ENCODE data around the gene SLC6A18.
"Not testable (repeated sequence)": the region's sequence is repeated elsewhere in the genome, so short reads cannot be mapped to it uniquely, and the experiment has no call there.

Gene SLC6A18

DNA sequence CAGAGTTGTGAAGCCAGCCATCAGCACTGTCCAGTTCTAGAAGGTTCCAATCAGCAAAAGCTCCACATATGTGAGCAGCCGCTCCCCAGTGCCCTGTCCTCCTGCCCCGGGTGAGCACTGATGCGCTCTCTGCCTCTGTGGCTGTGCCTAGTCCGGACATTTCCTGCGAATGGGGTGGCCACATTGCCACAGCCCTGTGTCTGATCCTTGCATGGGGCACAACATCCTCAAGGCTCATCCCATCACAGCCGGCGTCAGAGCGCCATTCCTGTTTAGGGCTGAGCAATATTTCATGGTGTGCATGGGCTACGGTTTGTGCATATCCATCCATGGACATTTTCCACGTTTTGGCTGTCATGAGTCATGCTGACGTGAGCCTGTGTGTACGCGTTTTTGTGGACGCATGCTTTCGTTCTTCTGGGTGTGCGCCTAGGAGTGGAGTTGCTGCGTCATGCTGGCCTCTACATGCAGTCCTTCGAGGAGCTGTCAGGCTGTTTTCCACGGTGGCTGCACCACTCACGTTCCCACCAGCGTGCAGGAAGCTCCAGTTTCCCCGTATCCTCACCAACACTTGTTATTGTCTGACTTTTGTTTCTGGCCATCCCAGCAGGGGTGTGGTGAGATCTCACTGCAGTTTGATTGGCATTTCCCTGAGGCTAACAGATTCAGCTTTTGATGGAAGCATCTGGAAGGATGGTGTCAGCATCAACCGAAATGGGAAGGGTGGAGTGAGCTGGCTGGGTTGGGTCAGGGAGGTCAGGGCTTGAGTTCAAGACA lies 9.7 kb upstream of the SLC6A18 start:
- DNase-seq (ENCODE audit: low spot score), result no peak

GRCh38 chr5:1216211-1216917 lies 8.8 kb upstream of the SLC6A18 start:
- no peak for DNase-seq (ENCODE audit: low spot score)

DNA sequence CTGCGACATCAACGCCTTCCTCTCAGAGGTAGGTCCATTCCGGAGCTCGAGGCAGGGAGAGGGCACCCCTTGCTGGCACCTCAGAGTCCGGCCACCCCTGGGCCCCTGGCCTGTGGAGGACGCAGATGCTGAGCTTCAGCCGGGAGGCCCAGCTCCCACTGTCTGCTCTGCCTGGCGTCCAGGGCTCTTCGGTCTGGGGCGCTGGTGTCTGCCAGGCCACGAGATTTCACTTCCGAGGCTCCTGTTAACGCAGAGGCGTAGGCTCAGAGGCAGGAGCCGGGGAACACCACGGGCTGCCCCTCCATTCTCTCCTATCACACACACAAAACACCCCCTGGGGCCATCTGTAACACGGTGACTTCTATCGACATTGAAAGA lies 8.3 kb upstream of the SLC6A18 start:
- no peak for DNase-seq (ENCODE audit: low spot score)

DNA sequence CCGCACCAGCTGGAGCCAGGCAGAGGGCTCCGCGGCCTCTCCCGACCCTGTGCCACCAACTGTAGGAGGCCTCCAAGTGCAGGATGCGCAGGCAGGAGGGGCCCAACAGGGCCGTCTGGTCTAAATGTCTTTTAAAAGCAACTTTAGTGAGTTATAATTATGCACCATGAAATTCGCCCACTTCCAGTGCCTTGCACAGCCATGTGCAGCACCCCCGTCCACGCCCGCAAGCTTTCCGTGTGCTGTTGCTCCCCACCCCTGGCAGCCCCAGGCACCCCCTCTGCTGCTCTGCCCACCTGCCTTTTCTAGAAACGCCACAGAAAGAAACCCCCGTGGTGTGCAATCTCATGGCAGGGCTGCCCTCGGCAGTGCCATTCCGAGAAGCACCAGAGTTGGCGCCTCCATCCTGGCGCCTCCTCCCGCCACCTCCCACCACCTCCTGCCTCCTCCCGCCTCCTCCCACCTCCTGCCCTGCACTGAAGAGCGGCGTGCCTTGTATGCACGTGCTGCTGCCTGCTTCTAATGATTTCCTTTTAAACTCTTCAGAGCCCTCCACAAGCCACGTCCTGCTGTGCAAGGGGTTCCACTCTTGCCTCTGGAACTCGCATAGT lies 7.5 kb upstream of the SLC6A18 start:
- DNase-seq (ENCODE audit: low spot score), result no peak

DNA sequence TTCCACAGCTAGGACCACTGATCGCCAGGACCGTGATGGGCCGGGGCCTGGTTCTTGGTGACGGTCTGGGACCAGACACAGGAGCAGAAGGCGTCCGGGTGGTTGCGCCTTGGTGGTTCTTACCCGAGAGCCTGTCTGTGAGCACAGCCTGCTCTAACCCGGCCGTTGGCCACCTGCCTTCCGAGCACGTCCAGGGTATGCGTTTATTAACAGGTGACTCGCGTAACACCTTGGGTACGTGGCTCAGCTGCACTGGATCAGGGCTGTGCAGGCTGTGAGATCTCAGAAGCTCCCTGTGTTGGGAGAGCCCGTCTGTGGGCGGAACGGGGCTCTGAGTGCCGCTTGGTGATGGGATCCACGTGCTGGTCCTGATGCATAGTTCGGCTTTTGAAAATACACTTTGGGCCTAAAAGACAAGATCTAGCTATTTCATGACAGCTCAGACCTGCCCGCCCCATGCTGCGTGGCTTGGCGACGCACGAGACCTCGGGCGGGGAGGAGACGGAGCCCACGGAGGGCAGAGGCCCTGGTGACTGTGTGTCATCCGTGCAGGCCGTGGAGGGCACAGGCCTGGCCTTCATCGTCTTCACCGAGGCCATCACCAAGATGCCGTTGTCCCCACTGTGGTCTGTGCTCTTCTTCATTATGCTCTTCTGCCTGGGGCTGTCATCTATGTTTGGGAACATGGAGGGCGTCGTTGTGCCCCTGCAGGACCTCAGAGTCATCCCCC lies 6.7 kb upstream of the SLC6A18 start:
- no peak for DNase-seq (ENCODE audit: low spot score)

GRCh38 chr5:1219098-1219767 lies 5.9 kb upstream of the SLC6A18 start:
- no peak for DNase-seq (ENCODE audit: low spot score)

GRCh38 chr5:1219768-1220100 lies 5.4 kb upstream of the SLC6A18 start:
- DNase-seq (ENCODE audit: low spot score), result no peak

DNA sequence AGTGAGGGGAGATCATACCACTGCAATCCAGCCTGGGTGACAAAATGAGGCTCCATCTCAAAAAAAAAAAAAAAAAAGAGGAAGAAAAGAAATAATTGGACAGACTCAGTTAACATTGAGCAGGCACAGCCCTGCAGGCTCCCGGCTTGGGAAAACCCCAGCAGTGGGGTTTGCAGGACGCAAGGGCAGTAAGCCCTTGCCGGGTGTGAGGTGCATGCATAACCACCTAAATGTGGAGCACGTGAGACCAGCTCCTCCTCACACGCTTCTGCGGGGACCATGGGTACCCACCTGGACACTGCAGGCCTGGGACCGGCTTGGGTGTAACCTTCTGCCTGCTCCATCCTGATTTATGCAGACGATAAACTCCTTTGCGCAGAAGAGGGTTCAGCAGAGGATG lies 4.8 kb upstream of the SLC6A18 start:
- no peak for DNase-seq (ENCODE audit: low spot score)

DNA sequence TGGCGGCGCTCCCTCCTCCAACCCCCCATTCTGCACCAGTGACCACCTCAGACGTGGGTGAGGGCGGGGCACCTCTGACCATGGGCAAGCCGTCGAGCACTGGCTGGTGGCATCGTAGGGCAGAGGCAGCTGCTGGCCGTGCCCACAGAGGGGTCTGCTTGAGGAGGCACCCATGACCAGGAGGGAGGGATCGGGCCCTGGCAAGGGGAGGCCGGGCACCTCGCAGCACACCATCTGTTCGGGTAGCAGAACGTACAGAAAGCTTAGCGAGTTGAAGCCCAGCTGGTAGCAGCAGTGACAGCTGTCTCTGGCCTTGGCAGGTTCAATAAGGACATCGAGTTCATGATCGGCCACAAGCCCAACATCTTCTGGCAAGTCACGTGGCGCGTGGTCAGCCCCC lies 4.3 kb upstream of the SLC6A18 start:
- no peak for DNase-seq (ENCODE audit: low spot score)

- no peak for DNase-seq (ENCODE audit: low spot score)
Measured at GRCh38 chr5:1221721-1222120, 3.5 kb upstream of the SLC6A18 start.

DNA sequence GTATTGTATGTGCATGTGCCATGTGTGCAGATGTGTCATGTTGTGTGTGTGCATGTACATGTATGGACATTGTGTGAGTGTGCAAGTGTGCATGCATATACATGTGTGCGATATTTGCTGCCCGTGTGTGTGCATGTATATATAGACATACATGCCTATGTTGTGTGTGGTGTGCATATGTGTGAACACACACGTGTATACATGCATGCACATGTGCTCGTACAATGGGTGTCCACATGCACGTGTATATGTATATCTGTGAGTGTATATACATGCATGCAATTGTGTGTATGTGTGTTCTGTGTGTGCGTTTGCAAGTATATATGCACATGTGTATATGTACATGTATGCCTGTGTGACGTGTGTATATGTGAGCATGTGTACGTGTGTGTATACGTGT lies 3.0 kb upstream of the SLC6A18 start:
- DNase-seq (ENCODE audit: low spot score), result no peak

- DNase-seq (ENCODE audit: low spot score), result no peak
Measured at GRCh38 chr5:1222621-1223277, 2.4 kb upstream of the SLC6A18 start.

DNA sequence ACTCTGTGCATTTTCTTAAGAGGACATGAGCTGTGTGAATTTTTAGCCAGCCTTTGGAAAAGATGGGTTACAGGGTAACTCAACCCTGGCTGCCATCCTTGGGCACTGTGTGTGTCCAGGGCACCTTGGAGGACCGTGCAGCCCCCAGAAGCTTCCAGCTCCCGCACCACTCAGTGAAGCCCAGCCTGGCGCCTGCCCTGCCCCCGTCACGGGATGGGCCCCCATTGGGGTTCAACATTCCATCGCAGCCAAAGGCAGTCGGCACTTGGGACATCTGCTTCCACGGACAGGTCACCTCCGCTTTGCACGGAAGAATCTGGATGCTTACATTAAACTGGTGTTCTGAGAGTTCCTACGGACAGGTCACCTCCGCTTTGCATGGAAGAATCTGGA lies 1.9 kb upstream of the SLC6A18 start:
- no peak for DNase-seq (ENCODE audit: low spot score)

GRCh38 chr5:1224631-1225030 lies 550 bp upstream of the SLC6A18 start:
- no peak for DNase-seq (ENCODE audit: low spot score)

GRCh38 chr5:1226231-1226630 lies 1.1 kb downstream of the SLC6A18 start:
- no peak for DNase-seq (ENCODE audit: low spot score)

DNA sequence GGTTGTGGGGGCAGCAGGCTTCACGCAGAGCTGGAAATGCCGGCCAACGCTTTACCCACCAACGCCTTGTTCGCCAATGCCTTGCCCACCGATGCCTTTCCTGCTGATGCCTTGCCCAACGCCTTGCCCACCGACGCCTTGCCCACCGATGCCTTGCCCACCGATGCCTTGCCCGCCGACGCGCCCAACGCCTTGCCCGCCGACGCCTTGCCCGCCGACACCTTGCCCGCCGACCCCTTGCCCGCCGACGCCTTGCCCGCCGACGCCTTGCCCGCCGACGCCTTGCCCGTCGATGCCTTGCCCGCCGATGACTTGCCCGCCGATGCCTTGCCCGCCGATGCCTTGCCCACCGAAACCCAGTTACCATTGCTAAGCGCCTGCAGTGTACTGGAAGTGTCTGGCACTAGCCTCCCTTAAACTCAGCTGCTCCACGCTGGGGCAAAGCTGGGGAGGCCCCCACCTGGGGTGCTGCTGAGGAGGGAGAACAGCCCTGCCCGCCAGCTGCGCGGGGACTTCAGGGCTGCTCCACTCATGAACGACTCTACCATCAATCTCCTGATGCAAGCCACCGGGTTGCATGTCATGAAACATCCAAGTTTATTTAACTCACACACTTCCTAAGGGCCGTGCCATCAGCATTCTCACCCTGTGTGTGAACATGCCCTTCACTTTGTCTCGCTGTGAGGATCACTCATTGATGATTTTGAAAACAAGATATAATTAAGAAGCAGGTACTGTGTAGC lies 1.8 kb downstream of the SLC6A18 start:
- no peak for DNase-seq (ENCODE audit: low spot score)

DNA sequence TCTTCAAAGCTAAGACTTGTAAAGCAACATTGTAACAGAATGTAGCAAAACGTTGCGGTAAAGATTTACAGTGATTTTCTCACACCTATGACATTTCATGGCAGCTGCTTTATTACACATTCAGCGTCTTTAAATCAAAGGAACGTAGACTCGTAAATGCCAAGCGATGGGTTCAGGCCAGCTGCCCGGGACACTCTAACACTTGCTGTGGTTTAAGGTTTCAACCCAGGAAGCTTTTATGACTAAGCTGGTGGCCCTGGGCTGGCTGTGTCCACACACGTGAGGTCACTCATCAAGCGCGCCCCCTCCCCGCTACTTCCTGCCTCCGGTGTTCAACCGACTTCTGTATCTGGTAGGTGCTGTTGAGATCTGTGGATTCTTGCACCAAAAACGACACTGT lies 2.5 kb downstream of the SLC6A18 start:
- DNase-seq (ENCODE audit: low spot score), result no peak

DNA sequence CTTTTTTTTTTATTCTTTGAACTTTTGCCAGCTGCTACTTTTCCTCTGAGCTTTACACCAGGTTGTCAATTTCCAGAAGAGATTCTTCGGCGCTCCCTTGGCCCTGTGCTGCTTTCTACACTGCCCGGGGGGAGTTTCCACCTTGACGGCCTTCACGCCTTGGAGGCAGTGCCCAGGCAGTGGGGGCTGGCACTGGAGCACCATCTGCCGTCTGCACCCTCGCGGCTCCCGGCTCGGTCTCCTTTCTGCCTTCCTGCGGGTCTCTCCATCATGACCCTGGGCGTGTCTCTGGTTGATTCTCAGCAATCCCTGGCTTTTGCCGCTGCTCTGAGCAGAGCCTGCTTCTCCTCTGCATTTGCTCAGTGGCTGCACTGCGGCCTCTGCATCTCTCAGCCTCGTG lies 2.9 kb downstream of the SLC6A18 start:
- no peak for DNase-seq (ENCODE audit: low spot score)

DNA sequence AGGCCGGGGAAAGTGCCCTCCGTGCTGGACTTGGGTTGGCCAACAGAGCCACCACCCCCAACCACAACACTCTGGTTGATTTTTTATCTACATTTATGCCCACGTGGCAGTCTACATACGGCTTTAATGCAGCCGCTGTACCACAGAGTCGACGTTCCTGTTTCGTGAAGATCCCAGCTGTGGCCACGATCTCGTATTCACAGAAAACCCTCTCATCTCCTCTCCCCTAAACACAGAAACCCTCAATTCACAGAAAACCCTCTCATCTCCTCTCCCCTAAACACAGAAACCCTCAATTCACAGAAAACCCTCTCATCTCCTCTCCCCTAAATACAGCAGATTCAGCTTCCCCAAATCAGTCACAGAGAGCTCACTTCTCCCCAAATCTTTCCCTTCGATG lies 3.8 kb downstream of the SLC6A18 start:
- not testable (repeated sequence) for DNase-seq (ENCODE audit: low spot score)

DNA sequence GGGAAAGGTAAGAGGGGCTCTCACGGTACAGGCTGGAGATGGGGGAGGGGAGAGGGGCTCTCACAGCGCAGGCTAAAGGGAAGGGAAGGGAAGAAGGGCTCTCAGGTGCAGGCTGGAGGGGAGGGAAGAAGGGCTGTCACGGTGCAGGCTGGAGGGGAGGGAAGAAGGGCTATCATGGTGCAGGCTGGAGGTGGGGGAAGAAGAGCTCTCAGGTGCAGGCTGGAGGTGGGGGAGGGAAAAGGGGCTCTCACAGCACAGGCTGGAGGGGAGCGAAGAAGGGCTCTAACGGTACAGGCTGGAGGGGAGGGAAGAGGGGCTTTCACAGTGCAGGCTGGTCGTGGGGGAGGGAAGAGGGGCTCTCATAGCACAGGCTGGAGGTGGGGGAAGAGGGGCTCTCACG lies 4.6 kb downstream of the SLC6A18 start:
- no peak for DNase-seq (ENCODE audit: low spot score)

- DNase-seq (ENCODE audit: low spot score), result no peak
Measured at GRCh38 chr5:1230551-1230950, 5.4 kb downstream of the SLC6A18 start.
